Prostate gland (tissue), 2 donors: ENCODE measurements around the gene RIMS1.

Experiments
- CTCF ChIP-seq, 4 experiments: fragments of 200-600 bp in 2 of 4; fragments of 450-650 bp in 2 of 4; sonication (generic) in 2 of 4; IDR thresholded peaks; 1 replicate in 3 of 4; 2 replicates in 1 of 4; pipeline ENCODE4 v1.5.1; 2016 to 2019; ENCODE audit warnings: antibody characterized with exemption in 4 of 4, mild to moderate bottlenecking in 2 of 4, moderate library complexity in 2 of 4
- POLR2A ChIP-seq: fragments of 450-650 bp; IDR thresholded peaks from one replicate; pipeline ENCODE4 v1.6.1; 2016; ENCODE audit warnings: antibody characterized with exemption, mild to moderate bottlenecking
- POLR2AphosphoS5 ChIP-seq: sonication (generic); formaldehyde crosslinking; IDR thresholded peaks from one replicate; pipeline ENCODE4 v1.6.1; 2017; ENCODE audit warnings: antibody characterized with exemption

- TF ChIP-seq CTCF (IDR thresholded peaks at IDR 0.05) (no peak), POLR2A (no peak), POLR2AphosphoS5 (no peak)
Observed at GRCh38 chr6:71994705-71995271, 108.4 kb downstream of the RIMS1 start.
